Measurements from ENCODE around the gene GRHL3. TPM values are rescaled to one million over a fixed set of nuclear protein-coding genes. Genes with fewer than 3 reads are reported as not detected.

Gene GRHL3
- total RNA-seq, 1 donor from 2014 or later, result 28.4 TPM

GRCh38 chr1:24293392-24294227 is 25.5 kb upstream of the GRHL3 start:
- DNase-seq (ENCODE audit: low spot score), result peak; percentile 25

GRCh38 chr1:24294228-24294672 is 24.9 kb upstream of the GRHL3 start:
- peak; percentile 19 for DNase-seq (ENCODE audit: low spot score)

GRCh38 chr1:24294716-24295371 is 24.3 kb upstream of the GRHL3 start:
- peak; percentile 38 for DNase-seq (ENCODE audit: low spot score)

GRCh38 chr1:24295535-24295934 is 23.6 kb upstream of the GRHL3 start:
- no peak for DNase-seq (ENCODE audit: low spot score)

GRCh38 chr1:24297187-24297851 is 21.8 kb upstream of the GRHL3 start:
- peak; percentile 72 for DNase-seq (ENCODE audit: low spot score)

GRCh38 chr1:24297852-24298232 is 21.3 kb upstream of the GRHL3 start:
- DNase-seq (ENCODE audit: low spot score), result no peak

GRCh38 chr1:24298606-24299005 is 20.6 kb upstream of the GRHL3 start:
- DNase-seq (ENCODE audit: low spot score), result no peak

GRCh38 chr1:24299901-24300300 is 19.3 kb upstream of the GRHL3 start:
- no peak for DNase-seq (ENCODE audit: low spot score)

- DNase-seq (ENCODE audit: low spot score), result peak; percentile 74
Observed at GRCh38 chr1:24300971-24301784, 18.0 kb upstream of the GRHL3 start.

GRCh38 chr1:24301785-24302175 is 17.4 kb upstream of the GRHL3 start:
- DNase-seq (ENCODE audit: low spot score), result no peak

- DNase-seq (ENCODE audit: low spot score), result no peak
Observed at GRCh38 chr1:24302209-24302611, 16.9 kb upstream of the GRHL3 start.

- no peak for DNase-seq (ENCODE audit: low spot score)
Observed at GRCh38 chr1:24303600-24303999, 15.6 kb upstream of the GRHL3 start.

- DNase-seq (ENCODE audit: low spot score), result no peak
Observed at GRCh38 chr1:24304763-24305162, 14.4 kb upstream of the GRHL3 start.

GRCh38 chr1:24308365-24309015 is 10.7 kb upstream of the GRHL3 start:
- no peak for DNase-seq (ENCODE audit: low spot score)

GRCh38 chr1:24309762-24310485 is 9.2 kb upstream of the GRHL3 start:
- DNase-seq (ENCODE audit: low spot score), result no peak

GRCh38 chr1:24311234-24311633 is 7.9 kb upstream of the GRHL3 start:
- DNase-seq (ENCODE audit: low spot score), result no peak

- no peak for DNase-seq (ENCODE audit: low spot score)
Observed at GRCh38 chr1:24311741-24312140, 7.4 kb upstream of the GRHL3 start.

- no peak for DNase-seq (ENCODE audit: low spot score)
Observed at GRCh38 chr1:24315391-24315790, 3.8 kb upstream of the GRHL3 start.

GRCh38 chr1:24316645-24317044 is 2.5 kb upstream of the GRHL3 start:
- no peak for DNase-seq (ENCODE audit: low spot score)

GRCh38 chr1:24317081-24317480 is 2.1 kb upstream of the GRHL3 start:
- DNase-seq (ENCODE audit: low spot score), result peak; percentile 47
